Glutamatergic neuron (in vitro differentiated cells): ENCODE results near the gene CNOT6L. TPM values are rescaled to one million over a fixed set of nuclear protein-coding genes. Genes with fewer than 3 reads are reported as not detected.

ENCODE experiments used
- DNase-seq: peaks from one replicate; pipeline ENCODE4 v3.0.0; 2022
- H3K27ac Mint-ChIP-seq: one replicate; pipeline ENCODE4 v1.8.0; 2020; ENCODE audit warnings: mild to moderate bottlenecking, mixed read lengths, inconsistent platforms; ENCODE audit not compliant: unreplicated experiment
- H3K27me3 Mint-ChIP-seq: one replicate; pipeline ENCODE4 v1.8.0; 2020; ENCODE audit warnings: mild to moderate bottlenecking, moderate library complexity, mixed read lengths, inconsistent platforms; ENCODE audit not compliant: unreplicated experiment
- H3K36me3 Mint-ChIP-seq: one replicate; pipeline ENCODE4 v1.8.0; 2020; ENCODE audit warnings: mild to moderate bottlenecking, mixed read lengths, inconsistent platforms; ENCODE audit not compliant: unreplicated experiment
- H3K4me1 Mint-ChIP-seq: one replicate; pipeline ENCODE4 v1.8.0; 2020; ENCODE audit warnings: mild to moderate bottlenecking, low read depth, mixed read lengths, inconsistent platforms; ENCODE audit not compliant: unreplicated experiment
- H3K4me3 Mint-ChIP-seq: one replicate; pipeline ENCODE4 v1.8.0; 2020; ENCODE audit warnings: mild to moderate bottlenecking, mixed read lengths, inconsistent platforms; ENCODE audit not compliant: unreplicated experiment
- H3K9me3 Mint-ChIP-seq: one replicate; pipeline ENCODE4 v1.8.0; 2020; ENCODE audit warnings: mild to moderate bottlenecking, moderate library complexity, mixed read lengths, inconsistent platforms; ENCODE audit not compliant: unreplicated experiment
- CTCF ChIP-seq: fragments of 200-600 bp; sonication (generic); IDR thresholded peaks from one replicate; pipeline ENCODE4 v1.5.0; 2021; ENCODE audit not compliant: partially characterized antibody, unreplicated experiment
- total RNA-seq: library from RNA; stranded (reverse); fragmentation: NEBNext Ultra II Directional; extraction: Animal tissue kit (Norgen Biotek cat#: 25700); gene quantifications from one replicate; pipeline ENCODE4 v1.2.1, GENCODE V29; 2021; ENCODE audit not compliant: unreplicated experiment

CNOT6L gene
- total RNA-seq, 1 donor from 2014 or later = 11.9 TPM

DNA sequence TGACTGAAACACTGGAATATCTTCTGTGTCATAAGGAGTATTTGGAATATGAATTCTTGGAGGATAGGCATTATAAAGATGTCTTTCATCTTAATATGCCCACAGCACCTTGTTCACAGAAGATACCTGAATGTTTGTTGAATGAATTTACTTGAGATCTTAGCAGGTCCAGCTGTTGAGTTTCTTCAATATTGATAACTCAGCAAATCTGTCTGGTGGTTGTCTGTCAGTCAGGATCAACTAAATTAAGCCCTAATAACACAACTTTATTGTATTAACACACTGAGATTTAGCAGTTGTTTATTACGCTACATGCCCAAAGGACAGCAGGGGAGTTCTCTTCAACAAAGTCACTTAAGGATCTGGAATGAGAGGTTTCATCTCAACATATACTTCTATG lies 106.5 kb downstream of the CNOT6L start:
- H3K27me3 Mint-ChIP-seq = peaks cover 3% of the 10 kb centered on the region
- DNase-seq = no peak
- H3K4me1 Mint-ChIP-seq = peaks cover 7% of the 10 kb centered on the region
- no peaks in the 10 kb centered on the region for H3K36me3 Mint-ChIP-seq
- H3K4me3 Mint-ChIP-seq = no peak overlapping the region
- H3K9me3 Mint-ChIP-seq = peaks cover 1% of the 10 kb centered on the region
- TF ChIP-seq CTCF = no peak
- H3K27ac Mint-ChIP-seq = no peak overlapping the region

DNA sequence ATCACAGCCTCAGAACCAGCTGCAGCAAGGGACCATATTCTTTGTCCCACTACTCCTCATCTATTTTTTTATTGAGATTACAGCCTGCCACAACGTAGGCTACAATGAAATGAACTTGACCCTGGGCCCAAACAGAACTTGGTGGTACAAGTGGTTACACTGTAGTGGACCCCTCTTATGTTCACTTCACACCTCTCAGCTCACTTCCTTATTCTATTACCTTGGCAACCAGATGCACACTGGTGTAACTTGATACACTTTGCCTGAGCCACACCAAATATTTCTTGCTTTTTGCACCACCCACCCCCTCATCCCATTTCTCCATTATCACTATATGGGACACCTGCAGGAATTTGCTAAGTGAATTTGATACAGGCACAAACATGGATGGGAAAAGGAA lies 107.7 kb downstream of the CNOT6L start:
- Mint-ChIP-seq H3K27me3 (peaks cover 3% of the 10 kb centered on the region), H3K27ac (no peak overlapping the region), H3K9me3 (peaks cover 1% of the 10 kb centered on the region), H3K4me1 (peaks cover 7% of the 10 kb centered on the region), H3K36me3 (no peaks in the 10 kb centered on the region), H3K4me3 (no peak overlapping the region)
- TF ChIP-seq CTCF = no peak
- no peak for DNase-seq

DNA sequence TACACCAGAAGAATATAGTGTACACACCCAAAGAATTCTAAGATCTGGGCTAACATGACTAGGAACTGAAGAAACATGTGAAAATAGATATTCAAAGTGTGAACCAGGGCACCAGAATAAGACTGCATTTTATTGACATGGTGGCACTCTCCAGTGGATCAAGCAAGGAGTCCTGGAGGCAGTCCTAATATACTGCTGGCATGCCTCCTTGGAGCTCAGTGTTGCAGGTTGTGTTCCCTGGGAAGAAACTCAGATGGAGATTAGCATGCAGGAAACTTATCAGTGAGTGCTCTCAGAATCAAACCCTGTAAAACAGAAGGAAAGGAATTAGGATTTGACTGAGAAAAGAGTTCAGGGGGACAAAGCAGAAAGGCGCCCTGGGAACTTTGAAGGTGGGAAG lies 108.5 kb downstream of the CNOT6L start:
- Mint-ChIP-seq H3K4me3 (no peak overlapping the region), H3K27me3 (peaks cover 3% of the 10 kb centered on the region), H3K27ac (no peak overlapping the region), H3K36me3 (no peaks in the 10 kb centered on the region), H3K9me3 (peaks cover 1% of the 10 kb centered on the region), H3K4me1 (peaks cover 13% of the 10 kb centered on the region)
- DNase-seq = no peak
- TF ChIP-seq CTCF = no peak

DNA sequence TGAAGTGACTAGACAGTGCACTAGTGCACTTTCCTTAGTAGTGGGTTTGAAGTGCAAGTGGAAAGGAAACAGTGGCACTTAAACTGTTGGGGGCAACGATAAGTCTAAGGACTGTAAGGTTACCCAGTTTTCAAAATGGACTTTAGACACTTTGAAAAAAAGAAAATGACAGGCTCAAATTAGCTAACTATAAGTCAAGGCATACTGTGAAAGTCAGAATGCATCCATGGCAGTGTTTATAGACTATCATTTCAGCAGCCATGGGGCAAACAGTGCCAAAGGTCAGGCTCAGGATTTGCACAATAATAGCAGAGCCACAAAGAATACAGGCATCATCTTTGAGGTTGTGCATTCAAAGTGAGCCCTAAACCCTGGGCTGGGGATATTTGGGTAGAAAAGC lies 109.1 kb downstream of the CNOT6L start:
- peaks cover 3% of the 10 kb centered on the region for H3K27me3 Mint-ChIP-seq
- peaks cover 13% of the 10 kb centered on the region for H3K4me1 Mint-ChIP-seq
- no peaks in the 10 kb centered on the region for H3K36me3 Mint-ChIP-seq
- no peak overlapping the region for H3K27ac Mint-ChIP-seq
- no peak for TF ChIP-seq CTCF
- H3K9me3 Mint-ChIP-seq = peaks cover 1% of the 10 kb centered on the region
- DNase-seq = no peak
- no peak overlapping the region for H3K4me3 Mint-ChIP-seq

DNA sequence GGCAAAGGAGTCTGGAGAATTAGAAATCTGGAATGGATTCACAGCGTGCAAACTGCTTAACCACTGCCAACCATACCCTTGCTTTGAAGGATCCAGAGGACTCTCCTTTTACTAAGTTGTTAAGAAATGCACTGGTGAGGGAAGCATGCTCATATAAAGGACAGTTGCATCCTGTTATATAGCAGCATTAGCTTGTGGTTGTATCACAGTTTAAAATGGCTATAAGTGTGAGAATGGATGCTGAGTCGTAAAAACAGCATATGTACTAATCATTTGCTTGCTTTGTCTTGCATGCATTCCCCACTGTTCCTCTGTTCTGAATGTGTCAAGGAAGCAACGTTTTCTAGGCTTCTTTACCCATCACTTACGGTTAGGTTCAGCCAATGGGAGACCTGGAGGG lies 112.5 kb downstream of the CNOT6L start:
- peaks cover 1% of the 10 kb centered on the region for H3K9me3 Mint-ChIP-seq
- TF ChIP-seq CTCF = no peak
- H3K4me1 Mint-ChIP-seq = peaks cover 15% of the 10 kb centered on the region
- no peaks in the 10 kb centered on the region for H3K36me3 Mint-ChIP-seq
- DNase-seq = no peak
- H3K4me3 Mint-ChIP-seq = no peak overlapping the region
- peaks cover 3% of the 10 kb centered on the region for H3K27me3 Mint-ChIP-seq
- H3K27ac Mint-ChIP-seq = no peak overlapping the region
